ENCODE measurements around the gene ACSL3.

- no peak for TF ChIP-seq CTCF (IDR thresholded peaks at IDR 0.05)
- TF ChIP-seq ZFX (IDR thresholded peaks at IDR 0.05; ENCODE audit: borderline replicate concordance) = no peak
Observed at GRCh38 chr2:222851956-222852617, 8.7 kb upstream of the ACSL3 start.
